ENCODE measurements around the gene ADPRH. TPM values are rescaled to one million over a fixed set of nuclear protein-coding genes. Genes with fewer than 3 reads are reported as not detected.

Gene ADPRH
- total RNA-seq, 1 experiment from 2014 or later = 1.5 TPM

GRCh38 chr3:119550192-119550910 lies 28.9 kb upstream of the ADPRH start:
- intact Hi-C loops (cut with micrococcal nuclease) = no loop called here
- Histone ChIP-seq H3K9ac (ENCODE audit: low read length) (no peak overlapping the region), H3K4me3 (replicated peaks in 1 of 2; ENCODE audit: low read depth in 1 of 2, low read length in 2 of 2) (no peak overlapping the region), H3K4me1 (ENCODE audit: control insufficient read depth in 1 of 2, insufficient read depth in 2 of 2, low read length in 2 of 2) (no peaks in the 10 kb centered on the region), H3K4me2 (ENCODE audit: low read length) (no peak overlapping the region), H3K36me3 (ENCODE audit: control insufficient read depth in 1 of 2, insufficient read depth in 2 of 2, low read length in 2 of 2) (no peaks in the 10 kb centered on the region), H4K20me1 (ENCODE audit: insufficient read depth) (no peaks in the 10 kb centered on the region), H3K9me3 (ENCODE audit: control insufficient read depth in 1 of 2, insufficient read depth in 1 of 2, low read depth in 1 of 2, low read length in 2 of 2) (no peaks in the 10 kb centered on the region), H3K27me3 (ENCODE audit: insufficient read depth, low read length) (no peaks in the 10 kb centered on the region), H3K79me2 (ENCODE audit: insufficient read depth, low read length) (no peaks in the 10 kb centered on the region), H3K27ac (ENCODE audit: low read depth, low read length) (no peak overlapping the region), H2AFZ (ENCODE audit: low read depth, low read length, poor library complexity, severe bottlenecking) (no peak overlapping the region), H3K9me2 (ENCODE audit: insufficient read depth) (no peaks in the 10 kb centered on the region)
- DNase-seq (ENCODE audit: low read depth, low spot score) (no peak), ATAC-seq (no peak)
- TF ChIP-seq, protein P1, sequence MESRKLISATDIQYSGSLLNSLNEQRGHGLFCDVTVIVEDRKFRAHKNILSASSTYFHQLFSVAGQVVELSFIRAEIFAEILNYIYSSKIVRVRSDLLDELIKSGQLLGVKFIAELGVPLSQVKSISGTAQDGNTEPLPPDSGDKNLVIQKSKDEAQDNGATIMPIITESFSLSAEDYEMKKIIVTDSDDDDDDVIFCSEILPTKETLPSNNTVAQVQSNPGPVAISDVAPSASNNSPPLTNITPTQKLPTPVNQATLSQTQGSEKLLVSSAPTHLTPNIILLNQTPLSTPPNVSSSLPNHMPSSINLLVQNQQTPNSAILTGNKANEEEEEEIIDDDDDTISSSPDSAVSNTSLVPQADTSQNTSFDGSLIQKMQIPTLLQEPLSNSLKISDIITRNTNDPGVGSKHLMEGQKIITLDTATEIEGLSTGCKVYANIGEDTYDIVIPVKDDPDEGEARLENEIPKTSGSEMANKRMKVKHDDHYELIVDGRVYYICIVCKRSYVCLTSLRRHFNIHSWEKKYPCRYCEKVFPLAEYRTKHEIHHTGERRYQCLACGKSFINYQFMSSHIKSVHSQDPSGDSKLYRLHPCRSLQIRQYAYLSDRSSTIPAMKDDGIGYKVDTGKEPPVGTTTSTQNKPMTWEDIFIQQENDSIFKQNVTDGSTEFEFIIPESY (IDR thresholded peaks at IDR 0.05; ENCODE audit: extremely low read depth, insufficient replicate concordance, low read length) = no peak
- TF ChIP-seq CEBPB (IDR thresholded peaks at IDR 0.05; ENCODE audit: low read depth) (no peak), EZH2phosphoT487 (IDR thresholded peaks at IDR 0.05; ENCODE audit: borderline replicate concordance) (no peak), POLR2AphosphoS5 (IDR thresholded peaks at IDR 0.05; ENCODE audit: low read depth, low read length) (no peak), ZNF274 (IDR thresholded peaks at IDR 0.05; ENCODE audit: low read depth, low read length) (no peak), FOSL1 (IDR thresholded peaks at IDR 0.05; ENCODE audit: low read depth) (no peak), MAX (IDR thresholded peaks at IDR 0.05) (no peak), EZH2 (IDR thresholded peaks at IDR 0.05) (no peak), POLR2A (IDR thresholded peaks at IDR 0.05; ENCODE audit: borderline replicate concordance, extremely low read depth, insufficient read depth, insufficient read length) (no peak), ATF3 (IDR thresholded peaks at IDR 0.05) (no peak), EGR1 (IDR thresholded peaks at IDR 0.05; ENCODE audit: low read depth) (no peak), CBX3 (IDR thresholded peaks at IDR 0.05; ENCODE audit: low read depth) (no peak), YY1 (IDR thresholded peaks at IDR 0.05; ENCODE audit: extremely low read depth, insufficient replicate concordance, low read depth, low read length) (no peak), SP1 (IDR thresholded peaks at IDR 0.05; ENCODE audit: low read depth) (no peak), ZFX (IDR thresholded peaks at IDR 0.05) (no peak), ELF1 (IDR thresholded peaks at IDR 0.05; ENCODE audit: borderline replicate concordance, low read depth) (no peak)
- TF ChIP-seq, protein P2, sequence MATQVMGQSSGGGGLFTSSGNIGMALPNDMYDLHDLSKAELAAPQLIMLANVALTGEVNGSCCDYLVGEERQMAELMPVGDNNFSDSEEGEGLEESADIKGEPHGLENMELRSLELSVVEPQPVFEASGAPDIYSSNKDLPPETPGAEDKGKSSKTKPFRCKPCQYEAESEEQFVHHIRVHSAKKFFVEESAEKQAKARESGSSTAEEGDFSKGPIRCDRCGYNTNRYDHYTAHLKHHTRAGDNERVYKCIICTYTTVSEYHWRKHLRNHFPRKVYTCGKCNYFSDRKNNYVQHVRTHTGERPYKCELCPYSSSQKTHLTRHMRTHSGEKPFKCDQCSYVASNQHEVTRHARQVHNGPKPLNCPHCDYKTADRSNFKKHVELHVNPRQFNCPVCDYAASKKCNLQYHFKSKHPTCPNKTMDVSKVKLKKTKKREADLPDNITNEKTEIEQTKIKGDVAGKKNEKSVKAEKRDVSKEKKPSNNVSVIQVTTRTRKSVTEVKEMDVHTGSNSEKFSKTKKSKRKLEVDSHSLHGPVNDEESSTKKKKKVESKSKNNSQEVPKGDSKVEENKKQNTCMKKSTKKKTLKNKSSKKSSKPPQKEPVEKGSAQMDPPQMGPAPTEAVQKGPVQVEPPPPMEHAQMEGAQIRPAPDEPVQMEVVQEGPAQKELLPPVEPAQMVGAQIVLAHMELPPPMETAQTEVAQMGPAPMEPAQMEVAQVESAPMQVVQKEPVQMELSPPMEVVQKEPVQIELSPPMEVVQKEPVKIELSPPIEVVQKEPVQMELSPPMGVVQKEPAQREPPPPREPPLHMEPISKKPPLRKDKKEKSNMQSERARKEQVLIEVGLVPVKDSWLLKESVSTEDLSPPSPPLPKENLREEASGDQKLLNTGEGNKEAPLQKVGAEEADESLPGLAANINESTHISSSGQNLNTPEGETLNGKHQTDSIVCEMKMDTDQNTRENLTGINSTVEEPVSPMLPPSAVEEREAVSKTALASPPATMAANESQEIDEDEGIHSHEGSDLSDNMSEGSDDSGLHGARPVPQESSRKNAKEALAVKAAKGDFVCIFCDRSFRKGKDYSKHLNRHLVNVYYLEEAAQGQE (IDR thresholded peaks at IDR 0.05; ENCODE audit: low read depth) = no peak
- BruUV-seq (replicated peaks) = no TSS peak
- RAD21 ChIA-PET (ENCODE audit: low non-redundant PET in 1 of 2, low total read pairs in 2 of 2, uncharacterized antibody in 2 of 2, unreplicated experiment in 2 of 2) = no interaction called here
- POLR2A ChIA-PET = no interaction called here
- CTCF ChIA-PET = no interaction called here

Data from HCT116 (cell line).